DOHH2 (cell line): ENCODE measurements around the gene ACKR3.

ENCODE experiments used
- CTCF ChIP-seq: fragments of 200-600 bp; sonication (generic); IDR thresholded peaks from one replicate; pipeline ENCODE4 v1.5.1; 2014; ENCODE audit warnings: antibody characterized with exemption, mild to moderate bottlenecking, low read depth, low read length; ENCODE audit not compliant: poor library complexity, severe bottlenecking
- EZH2phosphoT487 ChIP-seq: fragments of 200-600 bp; sonication (generic); IDR thresholded peaks from 2 replicates; pipeline ENCODE4 v1.6.1; 2017; ENCODE audit warnings: borderline replicate concordance, mild to moderate bottlenecking, antibody characterized with exemption, low read length, moderate library complexity, mixed read lengths

DNA sequence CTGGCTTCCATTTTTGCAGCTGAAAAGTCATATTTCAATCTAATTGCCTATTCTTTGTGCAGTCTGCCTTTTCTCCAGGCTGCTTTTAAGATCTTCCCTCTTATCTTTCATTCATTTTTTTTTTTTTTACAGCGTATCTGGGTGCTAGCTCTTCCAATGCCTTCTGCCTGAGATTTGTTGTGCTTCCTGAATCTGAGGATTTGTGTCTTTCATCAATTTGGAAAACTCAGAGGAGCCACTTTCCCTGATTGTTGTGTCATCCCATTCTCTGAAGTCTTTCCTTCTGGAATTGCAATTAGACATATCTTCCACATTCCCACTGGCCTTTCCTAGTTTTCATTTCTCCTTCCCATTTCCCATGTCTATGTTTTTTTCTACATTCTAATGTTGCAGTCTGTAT, 21.9 kb upstream of the ACKR3 start:
- TF ChIP-seq CTCF, result no peak
- TF ChIP-seq EZH2phosphoT487, result no peak
